ENCODE measurements around the gene RSPRY1. TPM values are rescaled to one million over a fixed set of nuclear protein-coding genes. Genes with fewer than 3 reads are reported as not detected.
"Not testable (repeated sequence)": the region's sequence is repeated elsewhere in the genome, so short reads cannot be mapped to it uniquely, and the experiment has no call there.

The RSPRY1 gene
- polyA plus RNA-seq, 4 donors: 12.4 to 43.9 (median 17.2) TPM

GRCh38 chr16:57192720-57193486 lies 6.8 kb downstream of the RSPRY1 start:
- Histone ChIP-seq H3K4me3 (ENCODE audit: low read depth in 1 of 3, low read length in 3 of 3) (no peak overlapping the region), H3K9me3 (ENCODE audit: control insufficient read depth in 2 of 2, insufficient read depth in 1 of 2, low read depth in 1 of 2, low read length in 1 of 2) (no peaks in the 10 kb centered on the region), H3K27ac (ENCODE audit: low read depth in 1 of 3, low read length in 2 of 3) (no peak overlapping the region), H3K27me3 (ENCODE audit: control insufficient read depth in 3 of 3, insufficient read depth in 3 of 3, low read length in 3 of 3) (no peaks in the 10 kb centered on the region), H3K4me1 (ENCODE audit: control insufficient read depth in 3 of 3, insufficient read depth in 2 of 3, low read depth in 1 of 3, low read length in 2 of 3) (peaks cover 0 to 11% (median 0%) of the 10 kb centered on the region in 3 donors), H3K36me3 (ENCODE audit: control insufficient read depth in 3 of 3, insufficient read depth in 2 of 3, low read depth in 1 of 3, low read length in 3 of 3) (peaks cover 0 to 28% (median 0%) of the 10 kb centered on the region in 3 donors)
- FAIRE-seq: no peak
- DNase-seq: no peak
- 77 to 85% (median 83%) methylated on average over 7 of the region's 7 CpGs for WGBS, 3 donors

GRCh38 chr16:57194512-57194911 lies 8.4 kb downstream of the RSPRY1 start:
- FAIRE-seq: no peak
- no peak overlapping the region for H3K27ac ChIP-seq (ENCODE audit: low read depth in 1 of 3, low read length in 2 of 3)

GRCh38 chr16:57196286-57196685 lies 10.2 kb downstream of the RSPRY1 start:
- 82 to 90% (median 88%) methylated on average over 4 of the region's 4 CpGs for WGBS, 3 donors
- FAIRE-seq: no peak
- no peaks in the 10 kb centered on the region for H3K9me3 ChIP-seq (ENCODE audit: control insufficient read depth in 2 of 2, insufficient read depth in 1 of 2, low read depth in 1 of 2, low read length in 1 of 2)
- no peak overlapping the region for H3K4me3 ChIP-seq (ENCODE audit: low read depth in 1 of 3, low read length in 3 of 3)
- no peaks in the 10 kb centered on the region for H3K27me3 ChIP-seq (ENCODE audit: control insufficient read depth in 3 of 3, insufficient read depth in 3 of 3, low read length in 3 of 3)
- no peak for DNase-seq
- no peak overlapping the region for H3K27ac ChIP-seq (ENCODE audit: low read depth in 1 of 3, low read length in 2 of 3)
- peaks cover 0 to 20% (median 0%) of the 10 kb centered on the region in 3 donors for H3K36me3 ChIP-seq (ENCODE audit: control insufficient read depth in 3 of 3, insufficient read depth in 2 of 3, low read depth in 1 of 3, low read length in 3 of 3)
- peaks cover 0 to 3% (median 0%) of the 10 kb centered on the region in 3 donors for H3K4me1 ChIP-seq (ENCODE audit: control insufficient read depth in 3 of 3, insufficient read depth in 2 of 3, low read depth in 1 of 3, low read length in 2 of 3)

More at GRCh38 chr16:57194512-57194911, 8.4 kb downstream of the RSPRY1 start:
- H3K9me3 ChIP-seq (ENCODE audit: control insufficient read depth in 2 of 2, insufficient read depth in 1 of 2, low read depth in 1 of 2, low read length in 1 of 2): no peaks in the 10 kb centered on the region
- peaks cover 0 to 7% (median 0%) of the 10 kb centered on the region in 3 donors for H3K4me1 ChIP-seq (ENCODE audit: control insufficient read depth in 3 of 3, insufficient read depth in 2 of 3, low read depth in 1 of 3, low read length in 2 of 3)
- no peak overlapping the region for H3K4me3 ChIP-seq (ENCODE audit: low read depth in 1 of 3, low read length in 3 of 3)
- no peak for DNase-seq
- no peaks in the 10 kb centered on the region for H3K27me3 ChIP-seq (ENCODE audit: control insufficient read depth in 3 of 3, insufficient read depth in 3 of 3, low read length in 3 of 3)
- H3K36me3 ChIP-seq (ENCODE audit: control insufficient read depth in 3 of 3, insufficient read depth in 2 of 3, low read depth in 1 of 3, low read length in 3 of 3): peaks cover 0 to 27% (median 0%) of the 10 kb centered on the region in 3 donors

GRCh38 chr16:57196753-57197152 lies 10.6 kb downstream of the RSPRY1 start:
- DNase-seq (peak in 1 of 2 donors; percentile 12), FAIRE-seq (no peak)
- Histone ChIP-seq H3K4me1 (ENCODE audit: control insufficient read depth in 3 of 3, insufficient read depth in 2 of 3, low read depth in 1 of 3, low read length in 2 of 3) (peaks cover 0 to 2% (median 0%) of the 10 kb centered on the region in 3 donors), H3K4me3 (ENCODE audit: low read depth in 1 of 3, low read length in 3 of 3) (no peak overlapping the region), H3K27ac (ENCODE audit: low read depth in 1 of 3, low read length in 2 of 3) (no peak overlapping the region), H3K27me3 (ENCODE audit: control insufficient read depth in 3 of 3, insufficient read depth in 3 of 3, low read length in 3 of 3) (no peaks in the 10 kb centered on the region), H3K36me3 (ENCODE audit: control insufficient read depth in 3 of 3, insufficient read depth in 2 of 3, low read depth in 1 of 3, low read length in 3 of 3) (peaks cover 0 to 20% (median 0%) of the 10 kb centered on the region in 3 donors), H3K9me3 (ENCODE audit: control insufficient read depth in 2 of 2, insufficient read depth in 1 of 2, low read depth in 1 of 2, low read length in 1 of 2) (no peaks in the 10 kb centered on the region)
- 54 to 76% (median 67%) methylated on average over 3 of the region's 3 CpGs for WGBS, 3 donors

GRCh38 chr16:57200321-57200720 lies 14.2 kb downstream of the RSPRY1 start:
- not testable (repeated sequence) for H3K4me3 ChIP-seq (ENCODE audit: low read depth in 1 of 3, low read length in 3 of 3); H3K9me3 ChIP-seq (ENCODE audit: control insufficient read depth in 2 of 2, insufficient read depth in 1 of 2, low read depth in 1 of 2, low read length in 1 of 2); H3K27ac ChIP-seq (ENCODE audit: low read depth in 1 of 3, low read length in 2 of 3); H3K27me3 ChIP-seq (ENCODE audit: control insufficient read depth in 3 of 3, insufficient read depth in 3 of 3, low read length in 3 of 3); FAIRE-seq; H3K4me1 ChIP-seq (ENCODE audit: control insufficient read depth in 3 of 3, insufficient read depth in 2 of 3, low read depth in 1 of 3, low read length in 2 of 3); DNase-seq
- 93 to 99% (median 99%) methylated on average over 6 to 18 of the region's 24 CpGs for WGBS, 3 donors
- peaks cover 4 to 16% (median 9%) of the 10 kb centered on the region in 3 donors for H3K36me3 ChIP-seq (ENCODE audit: control insufficient read depth in 3 of 3, insufficient read depth in 2 of 3, low read depth in 1 of 3, low read length in 3 of 3)

GRCh38 chr16:57200926-57201325 lies 14.8 kb downstream of the RSPRY1 start:
- WGBS, 3 donors: 91 to 98% (median 92%) methylated on average over 14 to 27 of the region's 27 CpGs
- not testable (repeated sequence) for DNase-seq; H3K4me3 ChIP-seq (ENCODE audit: low read depth in 1 of 3, low read length in 3 of 3); H3K4me1 ChIP-seq (ENCODE audit: control insufficient read depth in 3 of 3, insufficient read depth in 2 of 3, low read depth in 1 of 3, low read length in 2 of 3); H3K9me3 ChIP-seq (ENCODE audit: control insufficient read depth in 2 of 2, insufficient read depth in 1 of 2, low read depth in 1 of 2, low read length in 1 of 2); H3K27ac ChIP-seq (ENCODE audit: low read depth in 1 of 3, low read length in 2 of 3); H3K27me3 ChIP-seq (ENCODE audit: control insufficient read depth in 3 of 3, insufficient read depth in 3 of 3, low read length in 3 of 3); FAIRE-seq
- H3K36me3 ChIP-seq (ENCODE audit: control insufficient read depth in 3 of 3, insufficient read depth in 2 of 3, low read depth in 1 of 3, low read length in 3 of 3): peaks cover 4 to 12% (median 9%) of the 10 kb centered on the region in 3 donors

GRCh38 chr16:57202095-57202886 lies 16.2 kb downstream of the RSPRY1 start:
- no peaks in the 10 kb centered on the region for H3K4me1 ChIP-seq (ENCODE audit: control insufficient read depth in 3 of 3, insufficient read depth in 2 of 3, low read depth in 1 of 3, low read length in 2 of 3)
- no peaks in the 10 kb centered on the region for H3K9me3 ChIP-seq (ENCODE audit: control insufficient read depth in 2 of 2, insufficient read depth in 1 of 2, low read depth in 1 of 2, low read length in 1 of 2)
- DNase-seq (no peak), FAIRE-seq (no peak)
- H3K27ac ChIP-seq (ENCODE audit: low read depth in 1 of 3, low read length in 2 of 3): no peak overlapping the region
- no peak overlapping the region for H3K4me3 ChIP-seq (ENCODE audit: low read depth in 1 of 3, low read length in 3 of 3)
- peaks cover 4 to 19% (median 9%) of the 10 kb centered on the region in 3 donors for H3K36me3 ChIP-seq (ENCODE audit: control insufficient read depth in 3 of 3, insufficient read depth in 2 of 3, low read depth in 1 of 3, low read length in 3 of 3)
- 87 to 93% (median 90%) methylated on average over 7 of the region's 7 CpGs for WGBS, 3 donors
- H3K27me3 ChIP-seq (ENCODE audit: control insufficient read depth in 3 of 3, insufficient read depth in 3 of 3, low read length in 3 of 3): no peaks in the 10 kb centered on the region

GRCh38 chr16:57203451-57203850 lies 17.3 kb downstream of the RSPRY1 start:
- WGBS, 3 donors: 71 to 81% (median 73%) methylated on average over 1 of the region's 1 CpG
- no peak overlapping the region for H3K4me3 ChIP-seq (ENCODE audit: low read depth in 1 of 3, low read length in 3 of 3)
- FAIRE-seq (no peak), DNase-seq (no peak)
- no peaks in the 10 kb centered on the region for H3K27me3 ChIP-seq (ENCODE audit: control insufficient read depth in 3 of 3, insufficient read depth in 3 of 3, low read length in 3 of 3)
- peaks cover 4 to 19% (median 13%) of the 10 kb centered on the region in 3 donors for H3K36me3 ChIP-seq (ENCODE audit: control insufficient read depth in 3 of 3, insufficient read depth in 2 of 3, low read depth in 1 of 3, low read length in 3 of 3)
- no peaks in the 10 kb centered on the region for H3K9me3 ChIP-seq (ENCODE audit: control insufficient read depth in 2 of 2, insufficient read depth in 1 of 2, low read depth in 1 of 2, low read length in 1 of 2)
- H3K4me1 ChIP-seq (ENCODE audit: control insufficient read depth in 3 of 3, insufficient read depth in 2 of 3, low read depth in 1 of 3, low read length in 2 of 3): no peaks in the 10 kb centered on the region
- no peak overlapping the region for H3K27ac ChIP-seq (ENCODE audit: low read depth in 1 of 3, low read length in 2 of 3)
